SK-N-SH treated with all-trans-retinoic acid at 6 μM for 48 hours (cell line): ENCODE results near the gene ABR.

Experiments used
- ATAC-seq: fragments of 200-7000 bp; cut with Tn5 transposase; 3 replicates; pipeline ENCODE4 v1.9.1; 2020; ENCODE audit warnings: mild to moderate bottlenecking, moderate library complexity
- ARNTL ChIP-seq: fragments of 450-650 bp; formaldehyde crosslinking; IDR thresholded peaks from 2 replicates; pipeline ENCODE4 v1.5.0; 2020; ENCODE audit warnings: low read depth, mild to moderate bottlenecking, moderate library complexity, borderline replicate concordance
- BACH2 ChIP-seq: fragments of 250-450 bp; sonication (Bioruptor Pico); IDR thresholded peaks from 2 replicates; pipeline ENCODE4 v1.9.0; 2021; ENCODE audit warnings: mild to moderate bottlenecking, borderline replicate concordance
- CSDC2 ChIP-seq: fragments of 250-450 bp; sonication (Bioruptor Pico); IDR thresholded peaks from 2 replicates; pipeline ENCODE4 v1.5.0; 2020; ENCODE audit warnings: mild to moderate bottlenecking, moderate library complexity
- ESRRG ChIP-seq: fragments of 250-450 bp; sonication (Bioruptor Pico); IDR thresholded peaks from 2 replicates; pipeline ENCODE4 v1.6.1; 2021; ENCODE audit warnings: mild to moderate bottlenecking
- ISL1 ChIP-seq: fragments of 250-450 bp; sonication (Bioruptor Pico); IDR thresholded peaks from 2 replicates; pipeline ENCODE4 v2.1.2; 2022; ENCODE audit warnings: mild to moderate bottlenecking, moderate library complexity
- OSR1 ChIP-seq: fragments of 250-450 bp; sonication (Bioruptor Pico); IDR thresholded peaks from 2 replicates; pipeline ENCODE4 v1.8.0; 2022; ENCODE audit warnings: moderate library complexity, mild to moderate bottlenecking, inconsistent platforms
- PPARA ChIP-seq: fragments of 250-450 bp; sonication (Bioruptor Pico); IDR thresholded peaks from 2 replicates; pipeline ENCODE4 v1.5.0; 2020; ENCODE audit warnings: mild to moderate bottlenecking, borderline replicate concordance
- RARB ChIP-seq: fragments of 250-450 bp; sonication (Bioruptor Pico); IDR thresholded peaks from 2 replicates; pipeline ENCODE4 v1.8.0; 2021; ENCODE audit warnings: mild to moderate bottlenecking, moderate library complexity
- SNAI2 ChIP-seq: fragments of 250-450 bp; sonication (Bioruptor Pico); IDR thresholded peaks from 2 replicates; pipeline ENCODE4 v1.5.0; 2020; ENCODE audit warnings: mild to moderate bottlenecking, moderate library complexity
- TOX ChIP-seq: fragments of 250-450 bp; sonication (Bioruptor Pico); IDR thresholded peaks from 2 replicates; pipeline ENCODE4 v1.8.0; 2021; ENCODE audit warnings: mild to moderate bottlenecking, moderate library complexity, borderline replicate concordance
- ZC3H10 ChIP-seq: fragments of 250-450 bp; sonication (Bioruptor Pico); IDR thresholded peaks from 2 replicates; pipeline ENCODE4 v1.5.1; 2021; ENCODE audit warnings: mild to moderate bottlenecking, moderate library complexity
- ZFP3 ChIP-seq: fragments of 250-450 bp; sonication (Bioruptor Pico); IDR thresholded peaks from 2 replicates; pipeline ENCODE4 v1.5.0; 2020; ENCODE audit warnings: mild to moderate bottlenecking, moderate library complexity
- ZFP30 ChIP-seq: fragments of 450-650 bp; formaldehyde crosslinking; IDR thresholded peaks from 2 replicates; pipeline ENCODE4 v1.5.0; 2022; ENCODE audit warnings: mild to moderate bottlenecking, moderate library complexity
- ZNF565 ChIP-seq: fragments of 450-650 bp; formaldehyde crosslinking; conservative IDR thresholded peaks from 2 replicates; pipeline ENCODE4 v1.5.0; 2020; ENCODE audit warnings: low read depth, mild to moderate bottlenecking, moderate library complexity
- ZNF8 ChIP-seq: fragments of 450-650 bp; formaldehyde crosslinking; IDR thresholded peaks from 2 replicates; pipeline ENCODE4 v1.5.0; 2020; ENCODE audit warnings: mild to moderate bottlenecking, moderate library complexity
- TF ChIP-seq, protein P1 (sequence below): fragments of 250-450 bp; sonication (Bioruptor Pico); IDR thresholded peaks from 2 replicates; pipeline ENCODE4 v1.5.0; 2020; ENCODE audit warnings: mild to moderate bottlenecking, moderate library complexity
- TF ChIP-seq, protein P2 (sequence below): fragments of 250-450 bp; sonication (Bioruptor Pico); IDR thresholded peaks from 2 replicates; pipeline ENCODE4 v1.5.1; 2021; ENCODE audit warnings: mild to moderate bottlenecking, moderate library complexity

The ABR gene

DNA sequence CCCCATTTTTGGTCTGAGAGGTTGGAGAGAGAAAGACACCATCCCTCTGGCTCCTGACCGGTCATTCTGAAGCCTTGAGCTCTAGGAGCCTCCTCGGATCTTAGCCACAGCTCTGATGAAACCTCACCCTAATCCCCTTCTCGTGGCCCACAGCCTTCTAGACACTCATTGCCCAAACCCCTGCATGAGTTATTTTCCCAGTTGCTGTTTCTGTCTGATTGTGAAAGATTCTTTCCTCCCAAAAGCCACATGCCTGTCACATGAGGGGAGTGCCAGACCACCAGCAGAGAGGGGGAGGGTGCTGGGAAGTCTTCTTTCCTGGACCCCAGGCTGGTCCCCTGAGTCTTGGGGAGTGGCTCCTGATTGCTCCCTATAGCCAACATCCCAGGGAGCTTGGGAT lies 17.6 kb upstream of the ABR start (continued):
- TF ChIP-seq, protein P1, sequence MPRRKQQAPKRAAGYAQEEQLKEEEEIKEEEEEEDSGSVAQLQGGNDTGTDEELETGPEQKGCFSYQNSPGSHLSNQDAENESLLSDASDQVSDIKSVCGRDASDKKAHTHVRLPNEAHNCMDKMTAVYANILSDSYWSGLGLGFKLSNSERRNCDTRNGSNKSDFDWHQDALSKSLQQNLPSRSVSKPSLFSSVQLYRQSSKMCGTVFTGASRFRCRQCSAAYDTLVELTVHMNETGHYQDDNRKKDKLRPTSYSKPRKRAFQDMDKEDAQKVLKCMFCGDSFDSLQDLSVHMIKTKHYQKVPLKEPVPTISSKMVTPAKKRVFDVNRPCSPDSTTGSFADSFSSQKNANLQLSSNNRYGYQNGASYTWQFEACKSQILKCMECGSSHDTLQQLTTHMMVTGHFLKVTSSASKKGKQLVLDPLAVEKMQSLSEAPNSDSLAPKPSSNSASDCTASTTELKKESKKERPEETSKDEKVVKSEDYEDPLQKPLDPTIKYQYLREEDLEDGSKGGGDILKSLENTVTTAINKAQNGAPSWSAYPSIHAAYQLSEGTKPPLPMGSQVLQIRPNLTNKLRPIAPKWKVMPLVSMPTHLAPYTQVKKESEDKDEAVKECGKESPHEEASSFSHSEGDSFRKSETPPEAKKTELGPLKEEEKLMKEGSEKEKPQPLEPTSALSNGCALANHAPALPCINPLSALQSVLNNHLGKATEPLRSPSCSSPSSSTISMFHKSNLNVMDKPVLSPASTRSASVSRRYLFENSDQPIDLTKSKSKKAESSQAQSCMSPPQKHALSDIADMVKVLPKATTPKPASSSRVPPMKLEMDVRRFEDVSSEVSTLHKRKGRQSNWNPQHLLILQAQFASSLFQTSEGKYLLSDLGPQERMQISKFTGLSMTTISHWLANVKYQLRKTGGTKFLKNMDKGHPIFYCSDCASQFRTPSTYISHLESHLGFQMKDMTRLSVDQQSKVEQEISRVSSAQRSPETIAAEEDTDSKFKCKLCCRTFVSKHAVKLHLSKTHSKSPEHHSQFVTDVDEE, result no peak
- no peak for TF ChIP-seq OSR1 (CRISPR knock-in tag)
- no peak for TF ChIP-seq ARNTL (CRISPR knock-in tag)
- no peak for TF ChIP-seq RARB
- no peak for TF ChIP-seq ISL1 (CRISPR knock-in tag)
- TF ChIP-seq, all 23 proteins: peak for 0

DNA sequence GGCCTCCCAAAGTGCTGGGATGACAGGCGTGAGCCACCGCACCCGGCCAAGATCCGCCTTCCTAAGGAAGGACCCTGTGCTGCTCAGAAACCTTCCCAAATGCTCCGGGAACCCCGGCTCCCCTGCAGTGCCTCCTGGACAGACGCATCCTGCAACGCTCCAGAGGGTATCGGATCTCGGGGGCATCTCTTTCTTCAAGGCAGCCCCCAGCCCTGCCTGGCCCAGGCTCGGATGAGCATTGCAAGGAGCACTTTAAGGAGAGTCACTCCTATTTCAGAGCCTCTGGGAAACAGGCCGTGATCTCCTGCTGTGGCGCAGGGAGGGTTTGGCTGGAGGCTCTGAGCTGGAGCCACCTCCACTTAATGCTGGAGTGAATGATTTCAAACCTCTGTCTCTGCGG lies 17.2 kb upstream of the ABR start:
- no peak for TF ChIP-seq PPARA (CRISPR knock-in tag)
- no peak for TF ChIP-seq RARB
- no peak for TF ChIP-seq ZFP30
- no peak for TF ChIP-seq TOX (CRISPR knock-in tag)
- no peak for TF ChIP-seq CSDC2 (CRISPR knock-in tag)
- TF ChIP-seq ZFP3 (CRISPR knock-in tag), result no peak
- TF ChIP-seq, protein P2, sequence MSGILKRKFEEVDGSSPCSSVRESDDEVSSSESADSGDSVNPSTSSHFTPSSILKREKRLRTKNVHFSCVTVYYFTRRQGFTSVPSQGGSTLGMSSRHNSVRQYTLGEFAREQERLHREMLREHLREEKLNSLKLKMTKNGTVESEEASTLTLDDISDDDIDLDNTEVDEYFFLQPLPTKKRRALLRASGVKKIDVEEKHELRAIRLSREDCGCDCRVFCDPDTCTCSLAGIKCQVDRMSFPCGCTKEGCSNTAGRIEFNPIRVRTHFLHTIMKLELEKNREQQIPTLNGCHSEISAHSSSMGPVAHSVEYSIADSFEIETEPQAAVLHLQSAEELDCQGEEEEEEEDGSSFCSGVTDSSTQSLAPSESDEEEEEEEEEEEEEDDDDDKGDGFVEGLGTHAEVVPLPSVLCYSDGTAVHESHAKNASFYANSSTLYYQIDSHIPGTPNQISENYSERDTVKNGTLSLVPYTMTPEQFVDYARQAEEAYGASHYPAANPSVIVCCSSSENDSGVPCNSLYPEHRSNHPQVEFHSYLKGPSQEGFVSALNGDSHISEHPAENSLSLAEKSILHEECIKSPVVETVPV (CRISPR knock-in tag), result no peak
- TF ChIP-seq BACH2 (CRISPR knock-in tag), result no peak
- TF ChIP-seq ZNF8 (CRISPR knock-in tag), result no peak
- no peak for ATAC-seq

DNA sequence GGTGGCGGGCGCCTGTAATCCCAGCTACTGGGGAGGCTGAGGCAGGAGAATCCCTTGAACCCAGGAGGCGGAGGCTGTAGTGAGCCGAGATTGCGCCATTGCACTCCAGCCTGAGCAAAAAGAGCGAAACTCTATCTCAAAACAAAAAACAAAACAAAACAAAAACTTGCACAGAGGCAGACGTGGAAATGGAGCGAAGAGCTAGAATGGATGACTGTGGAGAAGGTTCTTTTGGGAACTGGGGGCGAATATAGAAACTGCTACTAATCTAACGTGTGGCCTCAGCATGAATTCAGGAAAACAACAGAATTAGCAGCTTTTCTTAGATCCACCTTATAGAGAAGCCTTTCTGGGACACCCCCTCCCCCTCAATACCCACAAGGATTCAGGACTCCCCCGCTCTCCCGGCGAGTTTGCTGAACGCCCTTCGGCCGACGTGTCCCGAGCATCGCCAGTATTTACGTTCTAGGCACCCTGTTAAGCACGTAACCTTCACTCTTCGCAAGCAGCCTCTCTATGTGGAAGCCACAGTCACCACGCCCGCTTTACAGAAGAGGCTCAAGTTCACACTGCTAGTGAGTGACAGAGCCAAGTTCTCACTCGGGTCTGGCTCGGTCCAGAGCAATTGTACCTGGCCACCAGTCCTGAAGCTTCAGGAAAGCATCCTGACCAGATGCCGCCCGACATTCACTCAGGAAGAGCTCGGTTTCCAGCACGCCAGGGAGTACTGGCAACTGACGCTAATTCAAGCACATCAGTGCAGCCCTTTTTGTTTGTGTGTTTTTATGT lies 13.3 kb upstream of the ABR start:
- no peak for ATAC-seq
- no peak for TF ChIP-seq SNAI2 (CRISPR knock-in tag)
- TF ChIP-seq ZC3H10, result no peak
- TF ChIP-seq OSR1 (CRISPR knock-in tag), result no peak
- TF ChIP-seq, protein P2 (CRISPR knock-in tag), result no peak
- TF ChIP-seq CSDC2 (CRISPR knock-in tag), result no peak
- no peak for TF ChIP-seq ZNF8 (CRISPR knock-in tag)
- TF ChIP-seq ZNF565 (CRISPR knock-in tag), result no peak
- TF ChIP-seq ISL1 (CRISPR knock-in tag), result no peak
- no peak for TF ChIP-seq RARB
- TF ChIP-seq, protein P1, result no peak
- no peak for TF ChIP-seq PPARA (CRISPR knock-in tag)
- no peak for TF ChIP-seq ARNTL (CRISPR knock-in tag)

DNA sequence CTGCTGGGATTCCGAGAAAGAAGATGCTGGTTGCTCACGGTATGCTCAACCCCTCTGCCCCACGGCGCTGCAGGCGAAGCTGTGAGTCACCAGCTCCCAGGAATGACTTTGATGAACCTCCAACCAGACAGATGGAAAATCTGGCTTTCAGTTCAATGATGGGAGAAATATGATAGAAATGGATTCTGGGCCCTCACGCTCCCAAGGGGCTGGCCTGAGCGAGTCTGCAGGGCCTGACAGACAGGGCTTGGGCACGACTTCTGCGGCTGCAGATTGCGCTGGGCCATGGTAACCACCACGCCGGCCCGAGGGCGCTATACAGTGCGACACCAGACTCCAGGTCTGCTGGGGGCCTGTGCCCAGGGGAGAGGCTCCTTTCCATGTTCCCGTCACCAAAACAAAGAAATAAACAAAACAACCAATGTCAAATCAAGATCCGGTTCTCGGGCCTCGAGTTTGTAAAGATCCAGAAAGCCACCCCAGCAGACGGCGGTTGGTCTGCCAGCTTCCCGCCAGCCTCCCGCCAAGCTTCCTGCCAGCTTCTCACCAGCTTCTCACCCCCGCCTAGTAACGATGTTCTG lies 11.1 kb upstream of the ABR start:
- ATAC-seq, result no peak
- TF ChIP-seq ESRRG (CRISPR knock-in tag) (no peak), ZC3H10 (no peak)
